NCI-H2029 (cell line): ENCODE results near the gene SMYD3.

Experiments
- DNase-seq: peaks from one replicate; lab custom pipeline; 2025; lab: John Stamatoyannopoulos, UW

SMYD3 gene

DNA sequence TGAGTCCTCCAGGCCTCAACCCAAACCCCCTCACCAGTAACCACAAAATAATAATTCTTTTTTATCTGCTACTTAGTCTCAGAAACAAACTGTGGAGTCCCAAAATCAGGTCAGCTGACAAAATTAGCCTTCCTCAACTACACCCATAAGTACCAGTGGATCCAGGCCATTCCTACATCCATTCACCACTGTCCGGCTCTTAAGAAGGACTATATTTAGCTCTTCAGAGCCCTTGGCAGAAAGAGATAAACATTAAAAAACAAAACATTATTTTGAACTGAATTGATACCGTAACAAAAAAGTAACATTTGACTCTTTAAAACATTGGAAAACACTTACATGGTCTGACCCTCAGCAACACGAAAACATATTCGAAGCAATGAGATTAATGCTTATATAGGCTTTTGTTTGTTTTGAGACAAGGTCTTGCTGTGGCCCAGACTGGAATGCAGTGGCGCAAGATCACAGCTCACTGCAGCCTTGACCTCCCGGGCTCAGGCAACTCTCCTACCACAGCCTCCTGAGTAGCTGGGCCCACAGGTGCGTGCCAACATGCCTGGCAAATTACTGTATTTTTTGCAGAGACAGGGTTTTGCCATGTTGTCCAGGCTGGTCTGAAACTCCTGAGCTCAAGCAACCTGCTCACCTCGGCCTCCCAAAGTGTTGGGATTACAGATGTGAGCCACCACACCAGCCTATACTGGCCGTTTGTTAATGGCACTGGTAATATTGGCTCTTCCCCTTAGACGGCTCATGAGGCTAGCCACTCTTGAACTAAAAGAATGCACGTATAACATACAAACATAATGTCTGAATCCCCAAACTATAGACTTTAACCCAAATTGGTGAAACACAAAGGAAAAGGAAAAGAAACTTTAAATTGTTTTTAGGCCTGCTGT lies 330.7 kb downstream of the SMYD3 start:
- no peak for DNase-seq

GRCh38 chr1:246170574-246171261 lies 336.4 kb downstream of the SMYD3 start:
- no peak for DNase-seq

GRCh38 chr1:246169486-246169885 lies 337.6 kb downstream of the SMYD3 start:
- no peak for DNase-seq

DNA sequence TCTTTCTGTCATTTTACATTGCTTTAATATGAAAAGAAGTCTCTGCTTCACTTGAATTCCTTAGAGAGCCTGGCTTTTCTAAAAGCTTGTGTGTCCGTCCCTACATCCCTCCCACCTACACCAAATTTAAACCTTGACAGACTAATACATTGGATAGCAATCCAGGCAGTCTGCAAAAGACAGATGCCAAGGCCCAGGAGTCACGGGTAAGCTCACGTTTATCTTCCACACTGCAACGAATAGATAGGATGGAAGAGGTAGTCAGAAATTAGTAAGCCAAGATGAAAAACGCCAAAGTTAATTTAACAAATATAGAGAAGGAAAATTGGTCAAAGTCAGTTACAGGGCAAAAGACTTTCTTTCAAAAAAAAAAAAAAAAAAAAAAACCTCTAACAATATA lies 338.1 kb downstream of the SMYD3 start:
- DNase-seq: no peak

DNA sequence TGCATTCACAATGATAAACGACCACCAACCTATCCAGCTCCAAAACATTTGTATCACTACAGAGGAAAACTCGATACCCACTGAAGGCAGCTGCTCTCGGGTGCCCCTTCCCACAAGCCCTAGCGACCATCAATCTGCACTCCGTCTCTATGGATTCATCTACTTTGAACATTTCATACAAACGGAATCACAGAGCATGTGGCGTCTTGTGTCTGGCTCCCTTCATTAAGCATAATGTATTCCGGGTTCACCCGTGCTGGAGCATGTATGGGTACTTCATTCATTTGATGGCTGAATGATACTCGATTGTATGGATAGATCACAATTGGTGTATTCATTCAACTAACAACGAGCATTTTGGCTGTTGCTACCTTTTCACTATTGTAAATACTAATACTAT lies 340.2 kb downstream of the SMYD3 start:
- DNase-seq: no peak

DNA sequence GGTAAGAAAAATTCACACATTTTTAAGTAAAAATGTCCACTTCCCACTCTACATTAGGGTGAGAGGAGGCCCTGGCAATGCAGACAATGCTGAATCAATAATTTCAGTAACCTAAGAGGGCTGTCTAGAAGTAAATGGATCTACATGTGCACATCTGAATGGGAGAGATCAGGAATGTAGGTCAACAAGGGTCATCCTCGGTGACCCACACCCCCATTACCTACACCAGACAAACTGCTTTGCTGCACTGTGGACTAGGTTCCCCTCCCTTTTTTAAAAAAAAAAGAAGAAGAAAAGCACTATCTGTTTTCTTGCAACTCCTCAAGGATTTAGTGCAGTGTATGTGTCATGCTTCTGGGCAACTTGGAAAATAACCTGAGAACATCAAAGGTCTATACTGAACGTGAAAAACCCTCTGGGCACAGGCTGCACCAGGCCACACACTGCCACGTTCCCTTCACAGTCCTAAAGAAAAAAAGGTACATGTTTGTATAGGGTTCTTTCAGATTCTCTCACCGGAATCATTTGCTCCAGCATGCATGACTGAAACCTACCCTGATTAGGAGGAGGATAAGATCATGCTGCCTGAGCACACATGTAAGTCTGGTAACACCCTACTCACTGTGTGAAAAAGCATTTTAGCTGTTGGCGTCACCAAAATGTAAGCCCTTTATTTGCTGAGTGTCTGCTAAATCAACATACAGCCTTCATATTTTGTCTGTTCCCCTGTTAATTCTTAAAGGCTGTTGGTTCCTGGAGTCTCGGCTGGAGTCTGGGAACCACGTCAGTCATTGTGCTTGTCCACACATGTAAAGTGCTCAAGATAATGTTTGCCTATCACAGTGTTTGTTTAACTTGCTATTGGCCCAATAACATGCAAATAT lies 341.0 kb downstream of the SMYD3 start:
- DNase-seq: peak; percentile 70

GRCh38 chr1:246164764-246165163 lies 342.3 kb downstream of the SMYD3 start:
- no peak for DNase-seq

DNA sequence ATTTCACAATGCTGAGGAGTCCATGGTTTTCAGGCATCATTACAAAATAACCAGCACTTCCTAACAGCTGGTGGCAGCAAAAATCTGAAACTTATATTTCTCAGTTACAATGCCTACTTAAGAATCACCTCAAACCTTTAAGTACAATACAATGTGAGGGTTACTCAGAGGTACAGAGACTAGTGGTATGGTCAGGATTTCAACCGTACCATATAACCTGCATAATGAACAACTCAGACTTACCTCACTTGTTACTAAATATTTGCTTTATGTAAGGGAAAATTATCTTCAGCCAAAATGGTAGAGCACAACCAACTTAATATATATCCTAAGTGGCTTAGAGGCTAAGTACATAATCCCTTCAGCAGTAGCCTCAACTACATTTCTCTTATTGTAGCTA lies 344.5 kb downstream of the SMYD3 start:
- no peak for DNase-seq

DNA sequence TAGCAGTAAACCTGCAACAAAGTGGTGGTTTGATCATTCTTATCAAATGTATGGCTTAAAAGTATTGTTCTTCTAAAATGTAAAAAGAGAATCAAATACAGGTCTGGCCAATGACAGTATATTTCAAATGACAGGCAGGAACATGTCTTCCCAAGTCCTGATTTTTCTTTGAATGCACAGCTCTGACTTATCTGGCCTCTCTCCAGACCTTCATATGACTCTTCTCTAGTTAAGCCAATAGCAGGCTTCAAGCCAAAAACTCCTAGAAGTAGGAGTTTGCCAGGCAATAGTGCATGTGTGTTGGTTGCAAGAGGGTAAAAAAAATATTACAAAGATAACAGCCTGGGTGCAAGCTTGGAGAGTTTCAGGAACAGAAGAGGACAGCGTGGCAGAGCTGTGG lies 345.5 kb downstream of the SMYD3 start:
- DNase-seq: peak; percentile 28

DNA sequence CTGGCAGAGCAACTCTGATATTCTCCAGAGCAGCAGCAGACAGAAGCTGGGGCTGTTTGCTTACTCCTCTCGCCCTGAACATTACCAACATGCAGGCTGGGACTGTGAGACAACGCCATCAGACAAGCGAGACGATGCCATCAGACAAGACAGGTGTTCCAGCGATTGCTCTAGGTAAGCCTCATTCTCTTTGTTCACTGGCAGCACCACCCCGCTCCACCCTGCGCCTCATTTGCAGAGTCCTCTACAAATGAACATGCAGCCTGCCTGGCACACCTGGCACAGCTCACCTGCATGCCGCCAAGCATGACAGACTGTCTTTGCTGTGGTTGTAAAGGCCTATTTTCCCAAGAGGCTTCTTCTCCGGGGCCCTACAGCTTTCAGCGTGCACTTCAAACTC lies 346.2 kb downstream of the SMYD3 start:
- peak; percentile 80 for DNase-seq

DNA sequence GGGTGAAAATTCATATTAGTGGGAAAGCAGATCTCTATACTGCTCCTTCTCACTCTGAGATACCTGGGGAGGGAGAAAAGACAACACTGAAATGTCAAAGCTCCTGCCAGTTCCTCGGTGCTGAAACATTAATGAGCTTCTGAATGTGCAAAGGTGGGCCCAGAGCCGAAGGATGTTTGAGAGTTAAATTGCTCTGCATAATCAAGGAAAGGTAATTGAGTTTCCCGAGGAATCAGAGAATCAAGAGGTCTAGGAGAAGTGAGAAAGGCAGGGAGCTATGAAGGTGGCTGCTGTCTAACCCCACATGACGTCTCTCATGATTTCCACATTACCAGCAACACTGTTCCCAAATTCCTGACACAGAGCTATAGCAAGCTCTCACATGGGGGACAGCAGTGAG lies 346.7 kb downstream of the SMYD3 start:
- no peak for DNase-seq

GRCh38 chr1:246159279-246160227 lies 347.5 kb downstream of the SMYD3 start:
- DNase-seq: no peak

DNA sequence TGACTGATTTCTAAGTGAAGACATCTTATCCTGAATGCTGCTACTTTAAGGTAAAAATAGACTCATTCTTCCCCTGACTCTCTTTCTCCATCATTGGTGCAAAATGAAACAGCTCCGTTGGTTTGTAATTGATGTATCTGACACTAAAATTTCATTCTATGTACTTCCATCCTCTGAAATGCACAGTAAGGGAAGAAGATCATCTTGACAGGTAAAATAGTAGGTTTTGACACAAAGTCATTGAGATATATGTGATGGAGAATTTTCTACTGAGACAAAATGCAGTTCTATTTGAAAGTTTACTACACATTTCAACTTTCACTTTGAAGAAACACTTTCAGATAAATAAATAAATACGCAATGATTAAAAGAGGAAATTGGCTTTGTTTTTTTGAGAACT lies 348.9 kb downstream of the SMYD3 start:
- DNase-seq: no peak

- no peak for DNase-seq
These were observed 349.6 kb downstream of the SMYD3 start for GRCh38 chr1:246157516-246157915.

- DNase-seq: no peak
These were observed 350.2 kb downstream of the SMYD3 start for GRCh38 chr1:246156847-246157246.

DNA sequence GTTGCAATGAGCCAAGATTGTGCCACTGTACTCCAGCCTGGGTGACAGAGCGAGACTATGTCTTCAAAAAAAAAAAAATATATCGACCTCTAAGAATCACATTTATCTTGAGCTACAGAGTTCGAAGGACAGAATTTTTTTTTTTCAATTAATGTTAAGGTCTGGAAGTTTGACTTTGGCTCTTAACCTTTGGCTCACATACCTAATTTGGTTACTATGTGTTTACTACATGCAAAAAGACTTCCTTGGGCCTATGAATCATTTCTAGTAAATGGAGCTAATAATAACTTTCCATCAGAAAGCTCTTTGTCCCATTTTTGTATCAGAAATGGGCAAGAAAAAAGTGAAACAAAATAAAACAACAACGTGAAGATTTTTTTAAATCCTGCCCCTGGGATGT lies 351.2 kb downstream of the SMYD3 start:
- DNase-seq: no peak

DNA sequence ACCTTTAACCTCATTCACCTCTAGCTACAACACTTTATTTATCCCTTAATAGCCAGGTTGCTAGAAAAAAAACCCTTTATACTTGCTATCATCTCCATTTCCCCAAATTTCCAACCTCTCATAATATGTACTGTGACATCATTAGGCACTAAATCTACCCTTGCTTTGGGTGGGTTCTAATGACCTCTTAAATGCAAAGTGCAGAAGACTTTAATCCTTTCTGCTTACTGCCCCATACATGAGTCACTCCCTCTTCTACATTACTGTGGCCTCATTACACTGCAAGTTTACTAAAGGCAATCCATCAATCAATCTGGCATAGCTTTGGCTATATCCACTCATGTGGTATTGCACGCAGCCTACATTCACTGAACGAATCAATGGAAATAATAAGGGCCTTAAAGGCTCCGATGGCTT lies 353.3 kb downstream of the SMYD3 start:
- DNase-seq: no peak

GRCh38 chr1:246152986-246153431 lies 354.1 kb downstream of the SMYD3 start:
- no peak for DNase-seq

- DNase-seq: peak; percentile 89
These were observed 355.2 kb downstream of the SMYD3 start for GRCh38 chr1:246151796-246152434.

- no peak for DNase-seq
These were observed 357.5 kb downstream of the SMYD3 start for GRCh38 chr1:246149543-246149942.
